Type B pancreatic cell (in vitro differentiated cells): ENCODE results near the gene LIMCH1. TPM values are rescaled to one million over a fixed set of nuclear protein-coding genes. Genes with fewer than 3 reads are reported as not detected.

Source experiments
- DNase-seq: peaks from one replicate; pipeline ENCODE4 v3.0.0; 2021; ENCODE audit warnings: mixed read lengths; ENCODE audit not compliant: unreplicated experiment; ENCODE audit errors: extremely low spot score
- H3K27ac Mint-ChIP-seq: 2 replicates; pipeline ENCODE4 v1.8.0; 2021; ENCODE audit warnings: mild to moderate bottlenecking, mixed read lengths
- H3K27me3 Mint-ChIP-seq: 2 replicates; pipeline ENCODE4 v1.8.0; 2021; ENCODE audit warnings: mixed read lengths
- H3K36me3 Mint-ChIP-seq: 2 replicates; pipeline ENCODE4 v1.8.0; 2021; ENCODE audit warnings: mixed read lengths
- H3K4me1 Mint-ChIP-seq: one replicate; pipeline ENCODE4 v1.8.0; 2021; ENCODE audit warnings: mixed read lengths; ENCODE audit not compliant: unreplicated experiment
- H3K4me3 Mint-ChIP-seq: 2 replicates; pipeline ENCODE4 v1.8.0; 2021; ENCODE audit warnings: mild to moderate bottlenecking, mixed read lengths
- H3K9me3 Mint-ChIP-seq: 2 replicates; pipeline ENCODE4 v1.8.0; 2021; ENCODE audit warnings: mixed read lengths
- CTCF ChIP-seq: fragments of 200-600 bp; sonication (generic); conservative IDR thresholded peaks from 2 replicates; pipeline ENCODE4 v1.5.0; 2021; ENCODE audit warnings: antibody characterized with exemption, mild to moderate bottlenecking
- total RNA-seq: library from RNA; stranded (reverse); gene quantifications from 2 replicates; pipeline ENCODE4 v1.2.1, GENCODE V29; 2021; ENCODE audit warnings: low replicate concordance

Gene LIMCH1
- total RNA-seq, 1 donor from 2014 or later: 67.9 TPM

DNA sequence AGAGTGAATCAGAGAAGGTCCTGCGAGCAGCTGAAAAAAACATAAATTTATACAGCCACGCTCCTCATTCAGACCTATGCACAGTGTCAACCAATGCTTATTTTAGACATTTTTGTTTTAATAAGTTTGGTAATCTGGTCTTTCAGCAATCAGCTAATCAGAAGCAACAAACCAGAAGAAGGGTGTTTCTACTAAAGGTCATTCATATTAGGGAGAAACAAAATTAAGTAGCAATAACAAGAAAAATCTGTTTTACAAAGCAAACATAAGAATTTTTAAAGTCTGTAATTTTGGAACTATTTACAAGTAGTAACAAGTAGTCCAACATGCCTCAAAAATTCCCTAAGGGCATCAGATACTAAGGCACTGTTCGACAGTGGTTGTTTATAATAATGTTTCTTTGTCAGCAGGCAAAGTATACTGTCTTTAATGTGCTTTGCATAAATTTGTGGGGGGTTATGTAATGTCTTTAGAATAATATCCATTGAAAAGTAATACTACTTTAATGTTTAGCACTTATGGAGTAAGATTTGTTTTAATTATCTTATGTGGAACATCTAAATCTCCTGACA is 127.8 kb downstream of the LIMCH1 start:
- Mint-ChIP-seq H3K36me3 (peaks cover 12% of the 10 kb centered on the region), H3K9me3 (no peaks in the 10 kb centered on the region)
- TF ChIP-seq CTCF: no peak

GRCh38 chr4:41668024-41668423 is 130.1 kb downstream of the LIMCH1 start:
- peaks cover 14% of the 10 kb centered on the region for H3K36me3 Mint-ChIP-seq
- TF ChIP-seq CTCF: no peak
- no peak overlapping the region for H3K4me3 Mint-ChIP-seq
- H3K9me3 Mint-ChIP-seq: no peaks in the 10 kb centered on the region
- no peaks in the 10 kb centered on the region for H3K27me3 Mint-ChIP-seq
- DNase-seq: no peak
- H3K4me1 Mint-ChIP-seq: no peaks in the 10 kb centered on the region
- no peak overlapping the region for H3K27ac Mint-ChIP-seq

More for the DNA sequence above, 127.8 kb downstream of the LIMCH1 start:
- Mint-ChIP-seq H3K27ac (no peak overlapping the region), H3K27me3 (no peaks in the 10 kb centered on the region), H3K4me1 (no peaks in the 10 kb centered on the region), H3K4me3 (no peak overlapping the region)
- DNase-seq: no peak

DNA sequence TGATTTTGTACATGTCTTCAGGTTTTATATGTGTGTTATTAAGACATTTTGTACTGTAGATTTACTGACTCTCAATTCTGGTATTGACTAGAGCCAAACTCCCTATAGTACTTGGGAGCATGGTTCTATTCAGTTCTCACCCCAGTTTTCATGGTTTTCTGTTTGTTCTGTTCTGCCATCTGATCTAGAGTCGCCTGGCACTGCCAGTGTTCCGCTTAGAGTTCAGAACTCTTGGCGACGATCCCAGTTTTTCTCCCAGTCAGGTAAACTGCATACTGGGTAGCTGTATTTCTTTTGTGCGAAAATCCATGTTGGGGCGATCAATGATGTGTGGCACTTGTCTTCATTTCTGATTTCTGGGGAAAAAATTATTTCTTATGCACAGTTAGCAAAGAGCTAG is 132.6 kb downstream of the LIMCH1 start:
- H3K27me3 Mint-ChIP-seq: no peaks in the 10 kb centered on the region
- TF ChIP-seq CTCF: no peak
- DNase-seq: no peak
- no peak overlapping the region for H3K4me3 Mint-ChIP-seq
- no peaks in the 10 kb centered on the region for H3K9me3 Mint-ChIP-seq
- no peaks in the 10 kb centered on the region for H3K4me1 Mint-ChIP-seq
- H3K27ac Mint-ChIP-seq: no peak overlapping the region
- H3K36me3 Mint-ChIP-seq: peaks cover 20% of the 10 kb centered on the region

DNA sequence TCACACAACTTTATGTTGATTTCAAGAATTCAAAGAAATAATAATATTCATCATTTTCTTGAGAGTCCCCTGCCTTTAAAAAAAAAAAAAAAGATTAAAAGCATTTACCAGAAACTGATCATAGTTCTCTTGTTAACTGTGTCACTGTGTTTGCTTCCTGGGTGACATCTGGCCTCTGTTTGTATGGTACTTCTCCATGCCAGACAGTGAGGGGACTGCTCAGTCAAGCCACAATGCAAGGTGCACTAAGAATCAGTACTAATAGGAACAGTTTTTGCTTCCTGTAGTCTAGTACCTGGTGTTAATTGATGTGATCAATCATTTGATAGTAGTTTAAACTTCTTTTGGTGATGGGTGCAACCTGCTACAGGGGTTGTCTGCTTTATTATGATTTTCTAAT is 133.0 kb downstream of the LIMCH1 start:
- Mint-ChIP-seq H3K27me3 (no peaks in the 10 kb centered on the region), H3K27ac (no peak overlapping the region), H3K4me3 (no peak overlapping the region), H3K9me3 (no peaks in the 10 kb centered on the region), H3K4me1 (no peaks in the 10 kb centered on the region), H3K36me3 (peaks cover 17% of the 10 kb centered on the region)
- TF ChIP-seq CTCF: no peak
- no peak for DNase-seq

- Mint-ChIP-seq H3K36me3 (peaks cover 18% of the 10 kb centered on the region), H3K9me3 (no peaks in the 10 kb centered on the region), H3K4me1 (no peaks in the 10 kb centered on the region), H3K27ac (no peak overlapping the region), H3K4me3 (no peak overlapping the region), H3K27me3 (no peaks in the 10 kb centered on the region)
- no peak for DNase-seq
- no peak for TF ChIP-seq CTCF
These were observed 140.3 kb downstream of the LIMCH1 start for GRCh38 chr4:41678086-41678816.
